ENCODE data around the gene ILKAP.

- no peak for TF ChIP-seq CTCF (IDR thresholded peaks at IDR 0.05)
- no peak for TF ChIP-seq POLR2A (IDR thresholded peaks at IDR 0.05; ENCODE audit: low read length)
- TF ChIP-seq USF2 (IDR thresholded peaks at IDR 0.05), result no peak
- TF ChIP-seq BHLHE40 (IDR thresholded peaks at IDR 0.05; ENCODE audit: low read depth, low read length), result no peak
- no peak for TF ChIP-seq CHD2 (IDR thresholded peaks at IDR 0.05; ENCODE audit: low read length, partially characterized antibody)
- TF ChIP-seq MAFK (IDR thresholded peaks at IDR 0.05; ENCODE audit: partially characterized antibody), result no peak
- TF ChIP-seq PBX3 (IDR thresholded peaks at IDR 0.05), result no peak
- no peak for TF ChIP-seq PHF8 (IDR thresholded peaks at IDR 0.05; ENCODE audit: borderline replicate concordance, low read depth)
- TF ChIP-seq SREBF2 (IDR thresholded peaks at IDR 0.05), result no peak
- TF ChIP-seq HMGXB4 (CRISPR knock-in tag; IDR thresholded peaks at IDR 0.05; ENCODE audit: borderline replicate concordance), result no peak
- no peak for TF ChIP-seq NFE2L2 (conservative IDR thresholded peaks at IDR 0.05; ENCODE audit: low read length)
- TF ChIP-seq EP300 (IDR thresholded peaks at IDR 0.05), result no peak
Measured at GRCh38 chr2:238165288-238165921, 38.1 kb downstream of the ILKAP start.
